HG02973 (cell line): ENCODE data around the gene CLSTN2.

Experiments
- ATAC-seq: cut with Tn5 transposase; IDR thresholded peaks from one replicate; pipeline ENCODE4 v1.9.1; 2021; ENCODE audit warnings: moderate library complexity; ENCODE audit not compliant: unreplicated experiment

The CLSTN2 gene

DNA sequence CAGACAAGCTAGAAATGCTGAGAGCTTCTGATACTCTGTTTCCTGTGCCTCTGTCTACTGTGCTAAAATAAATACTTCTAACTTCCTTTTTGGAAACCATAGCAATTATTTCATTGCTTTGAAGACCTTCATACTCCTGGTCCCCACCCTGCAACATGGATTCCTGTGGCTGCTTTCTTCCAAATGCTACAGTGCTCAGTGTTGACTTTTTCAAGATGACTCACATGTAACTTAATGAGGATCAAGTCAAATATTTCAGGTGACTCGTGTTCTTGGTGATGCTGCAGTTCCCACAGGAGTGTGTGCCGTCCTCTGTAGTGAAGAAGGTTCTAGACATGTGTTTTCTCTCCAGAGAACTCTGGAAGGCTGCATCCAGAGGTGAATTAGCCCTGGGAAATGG is 288.6 kb downstream of the CLSTN2 start:
- ATAC-seq = no peak

DNA sequence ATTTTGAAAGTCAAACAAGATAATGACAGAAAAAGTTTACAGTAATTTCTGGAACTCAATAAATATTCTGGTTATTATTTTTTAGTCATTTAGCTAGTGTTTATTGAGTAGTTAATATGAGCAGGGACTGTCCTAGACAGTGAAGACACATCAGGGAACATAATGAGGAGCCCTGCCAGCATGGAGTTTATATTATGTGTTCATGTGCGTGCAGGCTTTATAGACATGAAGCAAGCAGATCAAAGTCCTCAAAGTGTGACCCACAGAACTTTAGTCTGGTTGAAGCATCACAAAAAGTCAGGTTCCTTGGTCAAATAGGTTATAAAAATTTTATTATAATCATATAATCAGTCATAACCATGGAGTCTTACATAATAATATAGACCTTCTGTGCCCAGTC is 289.3 kb downstream of the CLSTN2 start:
- no peak for ATAC-seq

DNA sequence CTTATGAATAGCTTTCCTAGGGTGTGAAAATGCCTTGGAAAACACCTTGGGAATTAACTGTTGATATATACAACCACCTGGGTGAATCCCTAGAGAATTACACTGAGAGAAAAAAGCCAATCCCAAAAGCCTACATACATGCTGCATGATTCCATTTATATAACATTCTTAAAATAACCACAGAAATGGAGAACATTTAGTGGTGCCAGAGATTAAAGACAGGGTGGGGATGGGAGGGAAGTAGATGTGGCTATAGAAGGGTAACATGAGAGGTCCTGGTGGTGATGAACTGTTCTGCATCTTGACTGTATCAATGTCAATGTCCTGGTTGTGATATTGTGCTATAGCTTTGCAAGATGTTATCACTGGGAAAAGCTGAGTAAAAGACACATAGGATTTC is 291.0 kb downstream of the CLSTN2 start:
- no peak for ATAC-seq

DNA sequence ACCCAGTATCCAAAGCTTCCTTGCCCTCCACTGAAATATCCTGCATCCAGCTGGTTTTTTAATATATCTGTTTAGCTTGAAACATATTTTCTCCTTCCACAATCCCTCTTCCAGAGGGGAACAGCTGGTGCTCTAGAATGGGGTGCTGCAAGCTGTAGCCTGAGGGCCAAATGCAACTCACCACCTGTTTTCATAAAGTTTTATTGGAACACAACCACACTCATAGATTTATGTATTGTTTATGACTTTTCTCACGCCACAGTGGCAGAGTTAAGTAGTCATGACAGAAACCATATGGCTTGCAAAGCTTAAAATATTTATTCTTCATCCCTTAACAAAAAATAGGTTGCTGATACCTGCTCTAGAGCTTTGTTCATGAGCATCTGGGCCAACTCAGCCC is 298.7 kb downstream of the CLSTN2 start:
- ATAC-seq = no peak

DNA sequence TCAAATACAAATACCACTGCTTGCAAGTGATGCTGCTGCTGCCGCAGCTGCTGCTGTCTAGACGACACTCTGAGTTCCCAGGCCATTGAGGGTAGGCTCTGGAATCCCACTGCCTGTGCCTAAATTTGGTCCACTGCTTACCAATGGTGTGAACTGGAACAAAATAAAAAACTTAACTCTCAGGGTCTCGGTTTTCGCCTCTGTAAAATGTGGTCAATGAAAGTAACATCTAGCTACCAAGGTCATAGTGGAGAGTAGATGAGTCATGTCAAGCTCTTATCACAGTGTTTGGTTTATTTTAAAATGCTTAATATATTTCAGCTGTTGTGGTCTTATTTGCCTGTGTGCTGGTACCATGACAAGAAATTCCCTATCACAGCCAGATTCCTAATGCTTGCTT is 299.3 kb downstream of the CLSTN2 start:
- ATAC-seq = no peak

DNA sequence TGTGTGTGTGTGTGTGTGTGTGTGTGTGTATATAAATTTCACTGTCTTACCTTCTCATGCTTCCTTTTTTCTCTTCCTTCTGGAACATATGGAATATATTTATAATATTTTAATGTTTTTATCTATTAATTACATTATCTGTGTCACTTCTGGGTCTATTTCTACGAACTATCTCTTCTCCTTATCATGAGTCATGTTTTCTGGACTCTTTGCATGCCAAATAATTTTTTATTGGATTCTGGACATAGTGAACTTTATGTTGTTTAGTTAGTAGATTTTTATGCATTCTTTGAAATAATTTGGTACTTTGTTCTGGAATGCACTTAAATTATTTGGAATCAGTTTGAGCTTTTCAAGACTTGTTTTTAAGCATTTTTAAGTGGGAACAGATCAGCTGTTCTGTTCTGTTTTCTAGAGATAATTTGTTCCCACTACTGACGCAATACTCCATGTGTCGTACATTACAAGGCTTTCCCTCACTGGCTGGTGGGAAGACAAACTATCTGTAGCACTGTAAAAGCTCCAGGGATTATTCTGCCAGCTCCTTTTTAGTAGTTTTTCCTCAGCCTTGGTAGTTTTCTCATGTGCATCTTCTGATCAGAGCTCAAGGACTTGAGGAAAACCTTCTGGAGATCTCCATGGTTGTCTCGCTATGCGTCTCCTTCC is 302.0 kb downstream of the CLSTN2 start:
- no peak for ATAC-seq

DNA sequence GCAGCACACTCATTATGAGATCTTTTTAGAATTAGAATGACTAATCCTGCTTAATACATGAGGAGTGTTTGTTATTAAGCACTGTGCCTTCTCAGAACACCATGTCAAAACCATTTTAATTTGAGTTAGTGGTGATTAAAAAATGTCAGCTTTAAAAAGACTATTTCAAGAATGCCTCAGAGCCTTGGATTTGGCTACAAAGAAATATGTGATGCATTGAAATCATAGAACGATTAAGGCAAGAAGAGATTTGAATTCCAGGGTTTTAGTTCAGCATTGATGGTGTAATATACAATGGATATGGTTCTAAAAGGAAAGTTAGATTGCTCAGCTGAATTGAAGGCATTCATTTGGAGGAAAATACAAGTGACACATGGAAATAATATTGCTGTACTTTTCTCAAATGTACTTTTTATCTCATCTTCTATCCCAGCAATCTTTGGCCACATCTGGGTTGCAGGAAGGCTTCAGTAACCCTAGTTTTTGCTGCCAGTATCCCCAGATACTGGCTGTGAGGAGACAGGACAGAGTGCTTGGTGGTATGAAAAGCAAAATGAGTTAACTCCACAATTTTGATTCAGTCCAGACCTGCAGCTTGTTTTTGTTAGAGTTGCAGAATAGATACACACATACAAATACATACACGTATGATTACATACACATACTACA is 303.8 kb downstream of the CLSTN2 start:
- ATAC-seq = no peak

DNA sequence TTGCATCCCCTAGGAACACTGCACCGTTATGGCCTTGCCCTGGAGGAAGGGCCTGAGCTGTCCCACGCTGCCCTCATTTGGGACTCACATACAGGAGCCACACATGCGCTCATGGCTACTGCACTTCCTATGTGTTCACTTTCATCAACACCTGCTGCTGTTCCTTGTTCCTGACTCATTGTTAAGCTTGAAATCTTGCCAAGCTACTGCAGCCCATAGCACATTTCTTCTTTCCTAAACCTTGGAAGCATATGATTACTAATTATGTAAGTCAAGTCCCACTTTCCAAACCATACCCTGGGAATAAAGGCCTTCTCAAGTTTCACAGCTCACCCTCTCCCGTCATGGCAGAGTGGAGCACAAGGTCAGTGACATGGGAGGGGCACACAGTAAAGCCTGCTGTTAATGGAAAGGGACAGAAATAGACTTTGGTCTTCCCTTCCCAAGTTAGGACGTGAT is 307.9 kb downstream of the CLSTN2 start:
- ATAC-seq = no peak

DNA sequence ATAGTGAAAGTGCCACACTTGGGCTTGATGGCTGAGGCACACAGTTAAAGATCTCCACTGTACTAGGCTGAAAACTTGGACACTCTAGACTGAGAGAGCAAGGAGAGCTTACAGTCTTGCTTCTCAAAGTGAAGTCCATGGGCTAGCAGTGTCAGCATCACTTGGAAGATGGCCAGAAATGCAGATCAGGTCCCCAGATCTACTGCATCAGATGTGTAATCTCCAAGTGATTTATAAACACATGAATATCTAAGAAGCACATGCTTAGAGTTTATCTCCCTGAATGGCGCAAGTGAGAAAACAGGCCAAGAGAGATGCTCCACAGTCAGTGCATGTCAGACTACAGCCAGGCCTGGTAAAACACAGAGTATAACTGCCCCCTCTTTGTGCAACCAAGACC is 308.6 kb downstream of the CLSTN2 start:
- ATAC-seq = no peak

DNA sequence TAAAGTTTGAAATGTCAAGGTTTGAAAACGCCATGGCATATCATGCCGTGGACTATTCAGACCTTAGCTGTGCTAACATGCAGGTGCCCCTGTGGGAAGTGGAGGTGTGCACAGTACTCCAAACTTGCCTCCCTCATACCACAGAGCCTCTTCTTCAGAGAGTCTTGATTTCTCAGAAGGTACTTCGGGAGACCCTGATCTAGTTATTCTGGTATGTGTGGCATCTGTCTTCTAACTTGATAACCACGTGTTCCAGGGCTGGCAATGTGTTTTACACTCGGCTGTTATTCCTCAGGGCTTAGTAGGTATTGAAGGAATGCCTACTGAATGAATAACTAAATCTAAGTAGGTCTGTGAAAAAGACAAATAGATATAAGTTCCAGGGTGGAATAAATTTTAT is 309.9 kb downstream of the CLSTN2 start:
- ATAC-seq = no peak

DNA sequence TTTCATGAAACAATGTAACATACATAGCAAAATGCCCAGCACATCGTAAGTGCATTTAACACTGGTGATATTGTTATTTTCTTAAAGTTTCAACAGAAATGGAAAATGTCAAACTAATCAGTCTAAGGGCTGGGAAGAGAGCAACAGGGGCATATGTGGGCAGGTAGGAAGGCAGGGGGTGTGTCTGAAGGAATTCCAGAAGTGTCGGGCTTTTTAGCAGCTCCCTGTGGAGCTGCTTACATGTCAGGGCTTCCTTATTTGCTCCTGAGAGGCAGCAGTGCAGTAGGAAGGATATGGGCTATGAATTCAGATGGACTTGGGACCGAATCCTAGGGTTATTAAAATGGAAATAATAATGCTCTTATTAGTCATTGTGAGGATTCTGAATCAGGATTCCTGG is 311.6 kb downstream of the CLSTN2 start:
- ATAC-seq = no peak

DNA sequence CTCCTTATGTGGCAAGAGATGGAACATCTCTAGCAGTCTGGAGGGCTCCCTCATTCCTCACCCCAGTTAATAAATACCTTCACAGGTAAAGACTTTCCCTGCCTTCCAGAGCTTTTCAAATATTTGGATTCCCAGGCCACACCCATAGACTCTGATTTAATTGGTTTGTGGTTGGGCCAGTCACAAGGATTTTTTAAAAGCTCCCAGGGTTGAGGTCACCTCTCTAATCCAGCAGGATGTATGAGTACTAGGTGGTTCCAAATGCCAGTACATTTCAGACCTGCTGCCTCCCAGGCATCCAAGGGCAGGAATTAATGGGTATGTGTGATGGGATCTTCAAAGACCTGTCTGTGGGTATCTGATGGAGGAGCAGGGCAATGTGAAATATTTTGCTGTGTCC is 312.8 kb downstream of the CLSTN2 start:
- ATAC-seq = no peak

DNA sequence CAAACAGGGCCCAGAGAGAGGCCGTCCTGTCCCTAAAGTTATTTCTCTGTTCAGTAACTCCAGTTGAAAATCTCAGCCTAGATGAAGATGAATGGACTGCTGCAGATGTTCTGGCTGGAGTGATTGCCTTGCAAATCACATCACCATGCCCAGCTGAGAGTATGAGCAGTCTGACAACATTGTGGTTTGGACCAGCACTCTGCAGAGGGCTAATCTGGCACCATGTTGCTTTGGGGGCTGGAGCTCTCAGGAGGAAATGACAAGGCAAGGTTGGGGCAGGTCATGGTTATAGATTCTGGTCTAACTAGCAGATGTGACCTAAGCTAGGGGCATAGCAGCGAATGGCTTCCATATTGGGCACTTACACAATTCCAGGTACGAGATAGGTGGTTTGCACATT is 314.2 kb downstream of the CLSTN2 start:
- no peak for ATAC-seq

DNA sequence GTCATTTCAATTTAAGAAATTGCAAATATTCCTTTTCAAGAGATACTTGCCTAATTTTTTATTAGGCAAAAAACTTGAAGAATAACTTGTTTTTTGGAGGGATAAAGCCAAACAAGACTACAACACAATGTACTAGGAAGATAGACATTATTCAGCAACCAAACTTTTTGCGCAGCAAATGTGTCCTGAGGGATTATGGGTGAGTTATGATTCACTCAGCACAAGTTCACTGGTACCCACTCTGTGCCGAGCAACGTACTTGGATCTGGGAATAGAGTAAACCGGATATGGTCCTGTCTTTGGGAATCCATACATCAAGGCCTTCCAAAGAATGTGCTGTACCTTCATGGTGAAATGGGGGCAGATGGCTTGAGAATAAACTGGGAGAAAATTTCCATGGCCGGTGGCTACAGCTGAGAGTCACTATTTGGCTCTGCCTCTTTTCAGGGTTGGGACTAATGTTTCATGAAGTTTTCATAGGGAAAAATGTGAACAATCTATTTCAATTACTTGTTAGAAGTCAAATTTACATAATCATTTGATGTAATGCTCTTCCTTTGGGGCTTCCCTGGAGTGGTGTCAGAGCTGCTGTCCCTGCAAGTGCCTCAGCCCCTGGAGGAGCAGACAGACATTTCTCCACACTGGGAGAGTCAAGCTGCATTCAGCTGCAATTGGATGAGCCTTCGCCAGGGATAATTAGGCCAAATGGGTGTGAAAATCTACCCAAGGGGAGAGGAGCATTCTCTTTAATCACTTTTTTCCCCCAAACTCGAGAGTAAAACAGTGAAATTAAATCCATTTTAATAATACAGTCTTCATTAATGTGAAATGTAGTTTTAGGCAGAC is 315.2 kb downstream of the CLSTN2 start:
- ATAC-seq = no peak

DNA sequence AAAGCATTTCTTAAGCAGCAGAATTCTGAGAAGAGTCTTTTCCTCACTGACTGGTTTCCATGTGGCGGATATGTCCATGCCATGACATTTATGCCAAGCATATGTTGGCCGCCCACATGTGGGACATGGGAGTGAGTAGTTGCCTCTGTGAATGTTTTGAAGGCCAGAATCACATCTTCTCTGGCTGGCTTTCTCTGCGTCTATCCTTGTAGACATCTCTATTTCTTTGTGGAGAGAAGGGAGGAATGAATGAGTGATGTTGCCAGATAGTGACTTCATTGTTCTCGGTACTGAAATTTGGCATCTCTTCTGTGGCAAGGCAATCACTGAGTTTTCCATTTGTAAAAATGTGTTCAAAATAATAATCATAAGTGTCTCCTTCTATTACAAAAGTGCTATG is 316.0 kb downstream of the CLSTN2 start:
- no peak for ATAC-seq

DNA sequence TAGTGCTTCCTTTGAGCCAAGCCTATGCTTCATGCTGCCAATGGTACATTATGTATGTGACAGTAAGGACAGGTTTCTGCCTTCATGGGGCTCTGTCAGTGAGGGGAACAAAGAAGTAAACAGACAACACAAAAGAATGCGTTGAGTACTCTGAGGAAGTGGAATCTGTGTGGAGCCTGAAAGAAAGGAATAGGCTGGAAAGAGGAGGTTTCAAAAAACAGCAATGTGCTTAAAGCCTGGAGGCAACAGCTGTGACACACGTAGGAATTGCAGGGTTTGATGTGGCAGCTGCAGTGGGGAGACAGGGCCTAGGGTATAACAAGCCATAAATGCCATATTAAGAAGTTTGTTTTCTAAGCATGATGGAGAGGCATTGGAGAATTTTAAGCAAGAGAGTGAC is 316.7 kb downstream of the CLSTN2 start:
- no peak for ATAC-seq

DNA sequence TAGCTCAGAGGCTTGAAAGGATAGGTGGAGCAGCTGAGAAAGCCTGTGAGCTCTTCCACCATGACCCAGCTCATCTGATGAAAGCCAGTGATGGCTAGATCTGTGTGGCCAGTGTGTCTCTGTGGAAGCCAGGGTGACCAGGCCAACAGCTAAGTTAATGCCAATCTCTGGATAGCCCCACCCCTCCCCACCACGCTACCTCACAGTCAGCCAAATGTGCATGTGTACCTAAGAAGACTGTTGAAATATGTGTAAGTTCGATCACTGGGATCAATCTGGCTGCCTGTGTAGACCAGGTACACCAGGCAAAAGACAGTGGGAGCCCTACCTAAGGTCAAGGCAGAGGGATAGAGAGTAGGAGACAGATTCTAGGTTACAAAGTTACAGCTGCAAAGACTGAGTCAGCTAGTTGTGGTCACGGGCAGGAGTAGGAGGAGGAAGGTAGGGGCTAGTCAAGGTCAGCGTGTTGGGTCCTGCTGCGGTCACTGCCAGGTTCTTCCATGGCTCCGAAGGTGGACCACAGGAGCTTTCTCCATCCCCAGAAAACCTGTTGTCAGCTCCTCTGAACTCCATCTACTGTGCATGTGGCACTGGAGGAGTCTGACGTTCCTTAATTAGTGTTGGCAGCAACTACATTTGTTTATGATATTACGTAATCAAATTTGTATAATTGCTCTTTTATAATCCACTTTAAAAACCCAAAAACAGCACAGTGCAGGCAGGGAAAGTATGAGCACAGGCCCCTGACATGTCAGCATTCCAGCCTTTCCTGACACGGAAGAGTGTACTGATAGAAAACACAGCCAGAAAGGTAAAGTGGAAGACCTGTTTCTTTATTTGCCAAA is 318.0 kb downstream of the CLSTN2 start:
- ATAC-seq = no peak

DNA sequence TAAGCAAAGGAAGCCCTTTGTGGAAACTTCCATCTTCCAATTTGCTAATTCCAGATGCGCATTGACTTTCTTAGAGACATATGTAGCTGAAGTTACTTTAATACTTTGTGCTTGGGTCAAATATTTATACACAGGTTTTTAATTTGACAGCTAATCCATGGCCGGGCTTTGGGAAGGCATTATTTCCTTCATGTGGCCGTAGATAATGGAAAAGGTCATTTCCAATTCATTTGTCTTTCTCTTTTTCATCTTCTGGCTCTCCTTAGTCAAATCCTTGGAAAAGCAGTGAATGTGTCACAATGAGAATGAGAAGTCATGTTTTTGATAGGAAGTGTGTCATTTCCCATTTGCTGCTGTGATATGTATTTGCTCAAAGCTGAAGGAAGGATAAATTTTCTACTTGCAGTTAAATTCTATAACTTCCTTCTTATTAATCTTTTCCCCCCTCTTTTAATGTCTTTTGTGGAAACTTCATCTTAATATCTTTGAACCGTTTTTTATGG is 323.3 kb downstream of the CLSTN2 start:
- ATAC-seq = no peak

DNA sequence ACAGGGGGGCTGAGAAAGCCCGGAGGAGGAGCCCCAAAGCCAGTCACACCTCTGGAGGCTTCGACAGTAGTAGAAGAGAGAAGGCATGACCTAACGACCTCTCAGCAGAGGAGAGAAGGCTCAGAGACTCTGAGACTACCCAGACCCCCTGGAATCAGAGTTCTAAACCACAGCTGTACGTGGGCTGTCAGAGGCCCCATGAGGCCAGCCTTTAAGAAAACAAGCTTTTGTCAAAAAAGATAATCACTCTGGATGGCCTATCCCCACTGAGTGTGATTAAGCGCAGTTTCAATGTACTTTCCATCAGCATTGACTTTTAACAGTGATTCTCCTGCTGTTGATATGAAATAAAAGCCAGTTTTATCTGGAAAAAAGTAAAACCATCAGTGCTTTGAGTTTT is 330.3 kb downstream of the CLSTN2 start:
- ATAC-seq = no peak

DNA sequence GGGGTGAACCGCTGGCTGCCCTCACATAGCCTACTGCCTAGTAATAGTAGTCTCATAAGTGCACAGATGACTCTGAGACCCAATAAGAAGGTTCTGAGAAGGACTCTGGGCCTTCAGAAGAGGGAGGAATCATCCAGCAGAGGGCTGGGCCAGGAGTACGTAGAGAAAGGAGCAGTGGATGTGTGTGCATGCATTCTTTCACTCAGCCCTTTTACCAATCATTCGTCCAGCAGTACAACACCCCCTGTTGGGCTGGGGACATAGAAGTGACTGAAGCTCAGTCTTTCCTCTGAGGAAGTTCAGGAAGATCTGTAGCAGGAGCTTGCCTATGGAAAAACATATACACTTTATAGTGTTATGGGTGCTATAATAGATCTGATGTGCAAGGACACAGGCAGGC is 333.1 kb downstream of the CLSTN2 start:
- ATAC-seq = no peak

DNA sequence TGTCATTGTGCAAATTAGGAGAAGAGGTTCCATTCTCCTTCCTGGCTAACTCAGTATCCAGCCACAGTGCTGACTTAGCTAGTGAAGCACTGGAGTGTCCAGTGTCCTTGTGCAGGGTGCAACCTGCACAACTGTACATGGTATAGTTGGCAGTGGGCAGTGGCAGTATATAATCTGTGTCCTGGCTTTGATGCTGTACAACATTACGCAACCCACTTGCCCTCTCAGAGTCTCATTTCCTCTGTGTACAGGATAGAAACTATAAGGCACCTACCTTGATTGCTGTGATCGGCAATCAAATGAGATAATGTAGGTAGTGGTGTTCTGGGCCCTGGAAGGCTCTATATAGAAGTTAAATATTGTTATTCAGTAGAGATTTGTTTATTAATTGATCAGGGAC is 333.6 kb downstream of the CLSTN2 start:
- ATAC-seq = no peak
